EL (cell line): ENCODE data around the gene NOTCH4.

ENCODE experiments used
- DNase-seq: peaks from one replicate; pipeline ENCODE4 v3.0.0-alpha.2; 2016

NOTCH4 gene

DNA sequence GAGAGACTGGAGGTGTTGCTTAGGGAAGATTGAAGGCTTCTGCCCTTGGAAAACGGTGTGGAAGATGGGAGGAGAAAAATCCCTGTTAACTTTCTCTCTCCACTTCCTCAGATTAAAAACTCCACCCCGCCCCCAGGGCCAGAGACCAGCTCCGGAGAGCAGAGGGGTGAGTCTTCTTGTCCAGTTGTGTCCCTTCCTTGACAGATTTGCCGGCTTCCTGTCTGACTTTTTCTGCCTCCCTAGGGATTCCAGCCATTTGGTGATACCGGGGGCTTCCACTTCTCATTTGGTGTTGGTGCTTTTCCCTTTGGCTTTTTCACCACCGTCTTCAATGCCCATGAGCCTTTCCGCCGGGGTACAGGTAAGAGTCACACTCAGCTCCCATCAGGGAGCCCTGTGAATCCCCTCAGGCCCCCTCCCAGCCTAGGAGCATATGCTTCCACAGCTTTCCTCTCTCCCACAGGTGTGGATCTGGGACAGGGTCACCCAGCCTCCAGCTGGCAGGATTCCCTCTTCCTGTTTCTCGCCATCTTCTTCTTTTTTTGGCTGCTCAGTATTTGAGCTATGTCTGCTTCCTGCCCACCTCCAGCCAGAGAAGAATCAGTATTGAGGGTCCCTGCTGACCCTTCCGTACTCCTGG lies 44.0 kb downstream of the NOTCH4 start:
- DNase-seq = no peak

DNA sequence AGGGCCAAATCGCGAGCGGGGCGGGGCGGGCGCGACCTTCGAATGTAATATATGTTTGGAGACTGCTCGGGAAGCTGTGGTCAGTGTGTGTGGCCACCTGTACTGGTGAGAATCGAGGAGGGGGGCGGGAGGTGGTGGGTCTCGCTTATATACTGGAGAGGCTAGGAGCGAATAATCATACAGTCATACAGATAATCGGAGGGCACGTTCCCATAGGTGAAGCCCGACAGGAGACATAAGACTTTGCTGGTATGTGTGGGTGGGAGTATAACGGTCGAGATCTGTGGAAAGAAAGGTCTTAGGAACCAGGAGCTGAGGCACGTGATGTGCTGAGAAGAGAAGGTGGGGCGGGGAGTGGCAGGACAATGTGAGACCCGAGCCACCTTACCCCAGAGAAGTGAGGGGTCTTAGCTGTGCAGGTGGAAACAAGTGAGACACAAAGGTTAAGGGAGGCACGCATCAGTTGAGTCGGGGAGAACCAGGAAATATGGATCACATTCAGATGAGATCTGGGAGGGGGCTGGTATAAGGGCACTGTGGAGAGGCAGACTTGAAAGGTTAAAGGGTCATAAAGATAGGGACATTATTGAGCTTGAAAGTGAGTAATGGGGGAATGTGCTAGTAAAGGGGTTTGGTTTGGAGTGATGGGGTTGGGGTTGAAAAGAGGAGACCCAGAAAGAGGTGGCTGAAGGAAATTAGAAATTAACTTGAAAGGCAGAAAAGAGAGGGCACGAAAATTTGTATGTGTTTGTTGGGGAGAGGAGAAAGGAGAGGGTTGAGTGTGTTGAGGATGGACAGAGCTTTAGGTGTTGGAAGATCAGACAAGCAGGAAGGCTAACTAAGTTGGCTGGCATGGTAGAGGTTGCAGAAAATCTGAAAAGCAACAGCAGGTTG lies 45.1 kb downstream of the NOTCH4 start:
- DNase-seq = no peak

DNA sequence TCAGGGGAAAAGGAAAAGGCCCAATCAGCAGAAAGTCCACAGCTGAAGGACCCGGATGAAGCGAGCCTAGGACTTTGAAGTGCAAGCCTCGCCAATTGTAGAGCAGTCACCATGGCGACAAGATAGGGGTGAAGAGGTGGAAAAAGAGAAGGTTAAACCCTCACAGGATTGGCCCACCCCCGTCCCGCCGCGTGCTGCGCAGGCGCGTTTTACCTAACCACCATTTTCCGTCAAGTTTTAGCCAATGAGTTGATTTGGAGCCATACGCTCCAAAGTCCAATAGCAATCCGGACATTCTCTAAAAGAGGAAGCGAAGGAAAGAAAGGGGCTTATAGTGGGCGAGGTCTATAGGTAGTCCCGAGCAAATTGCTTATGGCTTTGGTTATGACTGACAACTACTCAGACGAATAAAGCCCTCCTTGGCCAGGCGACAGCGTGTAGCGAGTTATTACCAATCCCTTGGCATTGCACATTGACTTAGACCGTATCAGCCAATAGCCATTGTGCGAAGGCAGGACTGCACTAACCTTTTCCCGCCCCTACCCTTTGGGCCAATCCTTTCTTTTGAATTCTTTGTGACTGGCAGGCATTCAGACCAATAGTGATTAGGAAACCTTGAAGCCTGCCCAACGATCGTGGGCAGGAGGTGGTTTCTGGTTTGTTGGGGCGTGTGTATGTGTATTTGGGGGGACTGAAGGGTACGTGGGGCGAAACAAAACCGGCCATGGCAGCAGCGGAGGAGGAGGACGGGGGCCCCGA lies 45.9 kb downstream of the NOTCH4 start, which contains the start of gene RNF5:
RNF5 (plus strand) TSS at position 618 of the 759 bp plus-strand sequence; CDS start at position 725, 107 bp downstream.
- peak; percentile 100 for DNase-seq

DNA sequence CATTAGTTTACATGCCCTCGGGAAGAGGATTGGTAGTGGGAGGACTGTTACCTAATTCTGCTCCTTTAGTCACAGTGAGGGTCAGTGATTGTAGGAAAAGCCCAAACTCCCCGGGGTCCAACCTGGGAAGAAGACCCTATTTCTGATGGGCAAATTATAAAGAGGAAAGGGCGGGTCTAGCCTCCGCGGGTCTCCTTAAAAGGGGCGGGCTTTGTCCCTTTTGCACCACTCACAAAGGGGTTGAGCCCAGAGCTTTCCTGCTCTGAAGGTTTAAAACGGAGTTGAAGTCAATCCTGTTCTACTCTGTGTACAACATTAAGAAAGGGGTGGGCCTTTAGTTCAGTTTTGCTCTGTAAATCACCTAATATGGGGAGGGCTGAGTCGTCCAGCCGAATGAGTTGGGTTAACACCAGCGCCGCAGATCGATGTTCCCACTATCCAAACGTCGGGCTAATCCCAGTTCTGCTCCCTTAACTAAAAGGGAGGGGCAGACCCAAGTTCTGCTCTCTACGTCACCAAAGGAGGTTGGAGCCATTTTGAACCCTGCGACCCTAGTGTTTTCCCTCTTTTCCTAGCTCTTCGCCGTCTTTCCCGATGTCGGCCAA lies 46.6 kb downstream of the NOTCH4 start:
- DNase-seq = no peak

DNA sequence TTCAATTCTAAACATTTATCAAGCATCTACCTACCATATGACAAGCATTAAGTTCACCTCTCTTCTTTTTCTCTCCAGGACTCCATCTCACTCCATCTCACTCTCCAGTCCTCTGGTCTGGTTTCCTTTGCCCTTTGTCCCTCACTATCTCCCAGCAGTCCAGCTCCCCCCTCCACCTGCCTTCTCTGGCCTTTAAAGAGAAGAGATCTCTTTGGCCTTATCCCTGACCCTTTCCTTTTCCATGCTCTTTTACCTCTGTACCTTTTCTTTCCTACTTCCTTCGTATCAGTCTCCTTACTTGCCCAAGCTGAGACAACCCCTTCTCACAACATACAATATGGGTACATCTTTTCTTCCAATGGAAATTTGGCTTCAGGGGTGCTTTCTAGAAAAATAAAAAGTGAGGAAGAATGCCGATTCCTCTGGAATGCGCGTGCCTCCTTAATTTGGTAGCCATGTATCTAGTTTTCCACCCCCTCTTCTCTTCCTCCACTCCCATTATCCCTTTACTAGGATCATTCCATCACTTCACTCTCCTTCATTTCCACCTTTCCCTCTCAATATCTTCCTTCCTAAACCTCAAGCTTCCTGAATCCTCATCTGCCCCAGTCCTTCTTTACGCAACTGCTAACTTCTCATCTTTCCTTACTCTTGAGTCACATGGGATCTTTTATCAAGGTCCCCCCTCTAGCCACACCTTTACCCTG lies 47.2 kb downstream of the NOTCH4 start:
- DNase-seq = no peak

DNA sequence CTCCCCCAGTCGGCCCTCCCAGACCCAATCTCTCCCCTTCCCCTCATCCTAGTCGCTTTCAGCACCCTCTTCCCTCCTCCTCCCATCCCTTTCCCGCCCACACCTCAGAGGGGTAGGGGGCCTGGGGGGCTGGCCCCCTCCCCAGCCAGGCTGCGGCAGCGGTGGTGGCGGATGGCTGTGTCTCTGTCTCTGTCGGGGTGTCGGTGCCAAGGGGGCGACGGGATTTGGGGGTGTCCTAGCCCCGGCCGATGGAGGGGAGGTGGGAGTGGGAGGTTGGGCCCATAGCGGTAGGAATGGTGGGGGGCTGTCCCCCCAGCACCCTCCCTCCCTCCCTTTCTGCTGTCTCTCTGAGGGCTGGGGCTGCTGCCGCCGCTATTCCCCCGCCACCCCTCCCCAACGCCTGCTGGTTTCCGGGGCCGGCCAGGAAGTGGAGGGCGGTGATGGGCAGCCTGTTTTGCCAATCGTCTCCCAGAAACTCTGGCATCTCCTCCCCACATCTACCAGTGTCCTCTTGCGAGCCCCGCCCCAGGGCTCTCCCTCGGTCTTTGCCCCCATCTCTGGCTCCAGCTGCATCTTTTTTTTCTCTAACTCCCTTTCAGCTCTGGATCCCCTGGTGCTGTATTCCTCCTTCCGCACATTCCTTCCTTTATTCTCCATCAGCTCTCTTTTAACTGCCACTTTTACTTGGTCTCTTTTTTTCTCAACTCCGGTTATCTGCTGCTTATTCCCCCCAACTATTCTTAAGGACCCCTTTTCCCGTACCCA lies 48.0 kb downstream of the NOTCH4 start, which contains the start of gene AGPAT1:
AGPAT1 (minus strand) TSS at position 374 of the 765 bp plus-strand sequence. CDS start 4,588 bp downstream, outside the sequence.
- DNase-seq = peak; percentile 98

DNA sequence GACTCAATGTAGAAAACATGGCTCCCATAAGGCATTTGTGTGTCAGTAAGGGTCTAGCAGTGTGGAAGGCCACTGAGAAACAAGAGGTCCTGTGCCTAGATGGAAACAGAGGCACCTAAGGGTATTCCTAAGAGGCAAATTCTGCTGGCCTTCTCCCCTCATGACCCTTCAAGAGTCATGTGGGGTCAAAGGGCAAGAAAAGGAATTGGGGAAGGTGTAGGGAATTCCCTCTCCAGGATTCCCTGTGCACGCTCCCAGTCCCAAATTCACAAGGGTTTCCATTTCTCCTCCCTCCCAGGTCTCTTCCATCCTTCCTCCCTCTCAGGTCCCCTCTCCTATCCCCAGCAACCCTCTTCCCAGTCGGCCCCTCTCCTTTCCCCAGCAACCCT lies 48.6 kb downstream of the NOTCH4 start:
- no peak for DNase-seq

DNA sequence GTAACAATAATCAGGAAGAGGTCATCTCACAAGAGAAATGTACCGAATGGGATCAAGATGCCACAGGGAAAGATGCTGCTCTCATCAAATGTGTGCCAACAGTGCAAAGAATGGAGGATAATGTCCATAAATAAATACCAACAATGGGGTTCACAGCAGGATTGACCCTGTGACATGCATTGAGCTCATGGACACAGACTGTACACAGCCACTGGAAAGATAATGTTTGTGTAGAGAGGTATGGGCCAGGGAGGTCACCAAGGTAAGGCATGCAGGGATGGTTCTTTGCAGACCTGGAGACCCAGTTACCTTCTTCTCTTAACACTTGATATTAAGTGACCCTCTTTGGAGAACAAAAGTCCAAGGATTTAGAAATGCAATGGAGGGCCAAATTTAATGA lies 49.5 kb downstream of the NOTCH4 start:
- DNase-seq = no peak

DNA sequence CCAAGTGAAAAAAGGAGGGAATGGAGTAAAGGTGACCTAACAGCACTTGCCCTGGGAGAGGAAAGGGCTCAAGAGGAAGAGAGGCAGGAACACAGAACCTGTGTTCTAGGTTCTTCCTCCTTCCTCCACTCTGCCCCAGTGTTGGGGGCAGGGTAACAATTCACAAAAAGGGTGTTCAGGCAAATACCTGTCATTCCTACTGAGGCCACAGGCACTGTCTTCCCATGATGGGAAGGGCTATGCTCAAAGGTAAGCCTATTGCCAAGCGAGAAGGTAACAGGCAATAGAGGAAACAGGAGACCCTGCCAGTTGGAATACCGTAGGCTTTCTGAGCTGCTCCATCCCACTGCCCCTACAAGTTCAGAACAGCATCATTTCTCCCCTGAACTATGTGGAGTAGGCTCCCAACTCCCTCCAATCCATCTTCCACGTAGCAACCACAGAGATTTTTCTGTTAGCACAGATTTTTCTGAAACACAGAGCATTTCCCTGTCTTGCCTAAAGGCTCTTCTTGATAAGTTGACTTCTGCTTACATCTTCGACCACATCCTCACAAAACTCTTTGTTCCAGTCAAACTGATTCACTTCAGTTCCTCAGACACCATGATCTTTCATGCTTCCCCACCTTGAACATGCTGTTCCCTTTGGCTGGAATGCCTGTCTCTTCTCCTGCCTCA lies 50.7 kb downstream of the NOTCH4 start:
- DNase-seq = no peak

DNA sequence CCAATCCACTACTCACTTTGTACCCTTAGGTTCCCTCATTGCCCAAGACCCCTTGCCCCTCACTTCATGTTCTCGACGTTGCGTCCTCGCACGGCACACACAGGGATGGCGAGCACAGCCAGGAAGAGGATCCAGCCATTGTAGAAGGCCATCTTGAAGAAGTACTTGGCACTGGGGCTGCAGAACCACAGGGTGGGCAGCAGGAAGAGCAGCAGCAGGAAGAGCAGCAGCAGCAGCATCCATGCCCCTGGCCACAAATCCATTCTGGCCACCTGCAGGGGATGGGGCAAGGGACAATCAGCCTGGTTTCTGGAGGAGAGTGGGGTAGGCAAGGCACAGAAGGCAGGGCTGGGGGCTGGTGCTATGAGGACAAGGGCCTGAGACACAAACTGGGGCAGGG lies 52.6 kb downstream of the NOTCH4 start:
- no peak for DNase-seq

DNA sequence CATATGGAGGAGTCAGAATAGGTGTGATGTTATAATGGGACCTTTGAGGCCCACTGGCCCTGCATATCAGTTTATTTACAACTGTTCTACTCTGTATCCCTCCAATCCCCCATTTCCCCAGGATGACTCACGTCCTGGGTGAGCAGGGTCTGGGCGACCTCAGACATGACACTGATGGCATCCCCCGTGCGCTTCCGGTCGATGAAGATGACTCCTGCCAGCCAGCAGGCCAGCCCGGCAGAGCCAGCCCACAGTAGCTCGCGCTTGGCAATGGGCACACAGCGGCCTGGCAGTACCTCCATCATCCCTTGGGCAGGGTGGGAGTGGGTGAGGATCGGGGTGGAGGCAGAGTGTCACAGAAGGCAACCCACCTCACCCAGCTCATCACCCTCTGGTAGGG lies 53.6 kb downstream of the NOTCH4 start:
- peak; percentile 59 for DNase-seq

DNA sequence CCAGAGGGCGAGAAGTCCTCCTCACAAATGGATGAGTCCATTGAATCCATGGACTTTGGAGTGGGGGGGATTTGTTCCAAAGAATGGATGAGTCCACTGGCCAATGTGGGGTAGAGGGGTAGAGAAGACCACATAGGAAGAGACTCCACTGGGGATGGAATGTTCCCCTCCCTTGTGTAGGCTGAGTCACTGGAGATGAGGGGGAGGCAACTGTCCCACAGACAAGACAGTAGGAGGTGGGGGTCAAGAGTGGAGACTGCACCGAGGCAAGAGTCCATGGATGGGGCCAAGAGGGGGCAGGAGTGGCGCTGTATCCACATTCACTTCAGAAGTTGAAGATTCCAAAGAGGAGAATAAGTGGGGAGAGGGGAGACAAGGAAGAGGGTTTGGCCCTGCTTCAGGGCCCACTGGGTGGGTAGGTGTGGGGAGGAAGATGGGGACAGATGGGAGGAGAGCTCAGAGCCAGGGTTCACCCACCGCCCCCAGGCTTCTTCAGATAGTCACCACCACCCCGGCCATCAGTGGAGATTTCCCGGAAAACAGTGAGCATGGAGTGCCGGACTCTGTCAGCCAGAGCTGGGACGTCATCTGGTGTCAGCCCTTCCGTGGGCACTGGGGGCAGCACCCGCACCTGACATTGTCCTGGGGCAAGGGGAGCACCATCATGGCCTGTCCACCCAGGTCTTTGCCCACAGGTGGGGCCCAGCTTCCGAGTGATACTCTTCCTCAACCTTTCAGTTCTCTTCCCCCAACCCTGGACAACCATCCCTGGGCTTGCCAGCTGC lies 54.9 kb downstream of the NOTCH4 start:
- peak; percentile 42 for DNase-seq

DNA sequence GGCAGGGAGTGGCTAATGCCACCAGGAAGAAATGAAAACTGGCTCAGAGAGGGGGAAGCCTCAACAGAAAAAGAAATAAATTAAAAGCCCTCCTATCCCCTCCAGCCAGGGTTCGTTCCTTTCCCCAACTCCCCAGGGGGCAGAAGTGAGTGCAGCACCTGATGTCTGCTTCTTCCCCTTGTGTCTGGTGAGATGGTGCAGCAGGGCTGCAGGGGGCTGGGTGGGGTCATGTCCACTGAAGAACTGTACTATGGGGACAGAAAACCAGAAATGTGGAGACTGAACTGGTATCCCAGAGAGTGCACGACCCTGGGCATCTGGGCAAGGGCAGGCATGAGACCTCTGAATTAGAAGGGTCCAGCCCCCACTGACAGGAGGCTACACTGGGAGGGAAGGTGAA lies 55.5 kb downstream of the NOTCH4 start:
- no peak for DNase-seq

DNA sequence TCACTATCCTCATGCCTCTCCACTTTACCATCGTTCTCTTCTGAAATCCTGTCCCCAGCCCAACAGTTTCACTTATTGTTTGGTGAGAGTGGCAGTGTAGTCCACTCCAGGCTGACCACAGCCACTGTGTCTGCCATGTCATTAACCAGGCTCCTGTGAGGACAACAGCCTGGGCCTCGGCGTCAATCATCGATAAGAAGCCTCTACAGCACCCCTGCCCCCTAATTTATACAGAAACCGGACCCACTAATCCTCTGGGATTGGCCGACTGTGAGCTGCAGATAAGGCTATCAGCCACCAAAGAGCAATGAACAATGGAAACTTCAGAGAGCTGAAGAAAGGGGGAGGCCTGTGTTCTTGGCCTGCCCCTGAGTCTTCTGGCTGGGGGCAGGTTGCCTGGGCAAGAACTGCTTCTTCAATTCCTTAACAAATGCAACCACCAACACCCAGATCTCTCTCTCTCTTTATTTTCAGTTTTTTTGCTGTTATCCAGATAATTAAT lies 56.1 kb downstream of the NOTCH4 start:
- DNase-seq = no peak

DNA sequence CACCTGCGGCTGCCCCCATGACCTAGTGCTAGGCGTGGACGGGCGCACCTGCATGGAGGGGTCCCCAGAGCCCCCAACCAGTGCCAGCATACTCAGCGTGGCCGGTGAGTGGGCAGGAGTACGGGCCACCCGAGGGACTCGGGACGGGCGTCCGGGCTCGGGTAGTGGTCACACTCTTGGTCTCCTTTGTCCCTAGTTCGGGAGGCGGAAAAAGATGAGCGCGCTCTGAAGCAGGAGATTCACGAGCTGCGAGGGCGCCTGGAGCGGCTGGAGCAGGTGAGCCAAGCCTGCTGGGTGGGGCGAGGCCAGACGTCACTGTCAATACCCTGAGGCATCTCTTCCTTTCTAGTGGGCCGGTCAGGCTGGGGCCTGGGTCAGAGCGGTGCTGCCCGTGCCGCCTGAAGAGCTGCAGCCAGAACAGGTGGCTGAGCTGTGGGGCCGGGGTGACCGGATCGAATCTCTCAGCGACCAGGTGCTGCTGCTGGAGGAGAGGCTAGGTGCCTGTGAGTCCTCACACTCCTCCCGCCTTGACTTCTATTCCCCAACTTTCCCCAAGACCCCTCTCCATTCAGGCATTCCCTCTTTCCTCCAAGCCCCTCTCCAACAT lies 56.6 kb downstream of the NOTCH4 start:
- no peak for DNase-seq

DNA sequence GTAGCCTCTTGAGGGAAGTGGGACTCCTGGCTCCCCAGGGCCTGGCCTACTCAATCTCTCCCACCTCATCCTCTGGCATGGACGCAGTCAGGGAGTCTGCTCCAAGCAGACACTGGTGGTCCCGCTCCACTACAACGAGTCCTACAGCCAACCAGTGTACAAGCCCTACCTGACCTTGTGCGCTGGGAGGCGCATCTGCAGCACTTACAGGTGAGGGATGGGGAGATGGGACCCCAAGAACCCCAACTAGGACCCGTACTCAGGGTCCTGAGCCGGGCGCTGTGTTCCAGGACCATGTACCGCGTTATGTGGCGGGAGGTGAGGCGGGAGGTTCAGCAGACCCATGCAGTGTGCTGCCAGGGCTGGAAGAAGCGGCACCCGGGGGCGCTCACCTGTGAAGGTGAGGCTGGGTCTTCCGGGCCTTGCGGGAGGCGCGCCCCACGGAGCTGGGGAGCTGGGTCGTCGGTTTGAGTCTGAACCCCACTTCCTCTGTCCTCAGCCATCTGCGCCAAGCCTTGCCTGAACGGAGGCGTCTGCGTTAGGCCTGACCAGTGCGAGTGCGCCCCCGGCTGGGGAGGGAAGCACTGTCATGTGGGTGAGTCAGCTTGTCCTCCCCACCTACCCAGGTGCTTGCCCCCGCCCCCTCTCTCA lies 57.3 kb downstream of the NOTCH4 start:
- no peak for DNase-seq

DNA sequence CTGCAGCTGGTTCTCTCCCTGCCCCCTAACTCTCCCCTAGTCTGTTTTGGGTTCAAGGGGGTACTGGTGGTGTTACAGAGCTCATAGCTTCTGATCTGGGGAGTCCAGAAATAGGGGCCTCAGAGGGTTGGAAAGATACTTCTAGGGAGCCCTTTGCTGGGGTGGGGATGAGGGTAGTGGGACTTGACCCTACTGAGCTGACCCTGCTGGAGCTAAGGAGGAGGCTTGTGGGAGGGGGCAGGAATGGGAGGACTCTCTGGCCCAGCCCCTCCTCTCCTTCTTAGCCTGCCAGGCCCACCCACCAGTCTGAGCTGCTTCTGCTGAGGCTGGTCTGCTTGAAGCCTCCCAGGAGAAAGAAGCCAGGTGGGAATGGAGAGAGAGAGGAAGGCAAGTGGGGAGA lies 59.6 kb downstream of the NOTCH4 start, which contains the start of gene EGFL8:
EGFL8 (plus strand) TSS at position 301 of the 400 bp plus-strand sequence. CDS start 1,571 bp downstream, outside the sequence.
- DNase-seq = no peak

DNA sequence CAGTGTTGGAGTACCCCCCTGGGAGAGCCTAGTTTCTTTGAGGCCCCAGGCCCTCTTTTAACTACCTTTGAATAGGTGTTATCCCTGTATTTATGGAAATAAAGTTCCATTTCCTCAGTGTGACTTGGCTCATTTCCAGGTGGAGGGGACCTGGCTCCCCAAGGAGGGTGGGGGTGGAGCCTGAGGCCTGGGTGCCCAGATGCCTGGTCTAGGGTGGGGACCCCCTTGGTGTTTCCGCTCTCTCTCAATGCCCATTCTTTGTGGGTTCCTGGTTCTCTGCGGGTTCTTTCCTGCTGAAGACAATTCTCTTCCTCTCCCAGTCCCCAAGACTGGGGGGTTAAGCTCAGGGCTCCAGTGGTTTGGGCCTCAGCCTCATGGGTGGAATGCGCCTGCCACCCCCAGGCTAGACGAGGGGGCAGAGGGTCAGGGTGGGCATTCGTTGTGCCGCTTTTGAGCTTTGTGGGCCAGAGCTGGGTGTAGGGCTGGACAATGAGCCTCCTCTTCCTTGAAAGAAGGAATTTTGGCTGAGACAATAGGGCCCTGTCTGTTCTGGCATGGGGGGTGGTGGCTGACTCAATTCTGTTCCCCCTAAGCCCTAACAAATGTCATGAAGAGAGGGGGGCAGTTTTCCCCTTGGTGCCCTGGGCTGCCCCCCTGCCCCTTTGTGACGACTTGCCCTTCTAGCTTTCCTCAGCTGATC lies 60.2 kb downstream of the NOTCH4 start:
- no peak for DNase-seq
